Kidney tubule cell (primary cell): ENCODE results near the gene LCA5.
"Not testable (repeated sequence)": the region's sequence is repeated elsewhere in the genome, so short reads cannot be mapped to it uniquely, and the experiment has no call there.

Experiments used
- DNase-seq: peaks from one replicate; pipeline ENCODE4 v3.0.0-alpha.2; 2018; ENCODE audit warnings: low spot score

The LCA5 gene

GRCh38 chr6:79538106-79538971 is 1.1 kb upstream of the LCA5 start:
- peak; percentile 48 for DNase-seq

DNA sequence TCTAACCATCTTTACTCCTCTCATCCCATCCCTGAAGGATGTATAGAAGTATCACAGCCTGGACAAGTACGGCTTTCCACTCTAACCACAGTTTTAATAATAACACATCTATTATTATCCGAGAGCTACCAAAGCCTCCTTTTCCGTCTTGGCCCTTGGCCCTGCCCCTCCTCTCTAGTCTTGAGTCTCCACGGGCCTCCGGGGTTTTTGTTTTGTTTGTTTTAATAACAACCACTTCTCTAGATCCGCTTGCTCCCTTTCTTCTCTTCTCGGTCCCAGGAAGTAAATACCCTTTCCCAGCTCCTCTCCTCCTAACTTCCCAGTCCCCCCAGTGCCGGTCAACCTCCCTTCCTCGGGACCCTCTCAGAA is 661 bp downstream of the LCA5 start:
- DNase-seq = peak; percentile 19

- not testable (repeated sequence) for DNase-seq
Observed at GRCh38 chr6:79529567-79529966, 7.7 kb downstream of the LCA5 start.

DNA sequence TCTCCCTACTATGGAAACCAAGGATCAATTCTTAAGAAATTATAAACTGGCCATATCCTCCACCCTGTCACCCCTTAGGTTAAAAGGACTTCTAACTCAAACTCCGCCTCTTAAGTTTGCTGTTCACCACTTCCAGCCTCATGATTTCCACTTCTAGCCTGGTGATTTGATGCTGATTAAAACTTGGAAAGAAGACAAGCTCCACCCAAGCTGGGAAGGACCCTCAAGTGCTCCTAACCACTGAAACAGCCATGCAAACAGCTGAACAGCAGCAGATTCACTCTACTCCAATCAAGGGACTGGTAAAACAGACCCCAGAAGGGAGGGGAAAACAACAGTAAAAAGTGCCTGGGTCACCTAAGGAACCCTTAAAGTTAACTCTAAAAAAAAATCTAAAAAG is 10.3 kb downstream of the LCA5 start:
- DNase-seq = no peak

GRCh38 chr6:79525272-79526100 is 11.7 kb downstream of the LCA5 start:
- peak; percentile 69 for DNase-seq

DNA sequence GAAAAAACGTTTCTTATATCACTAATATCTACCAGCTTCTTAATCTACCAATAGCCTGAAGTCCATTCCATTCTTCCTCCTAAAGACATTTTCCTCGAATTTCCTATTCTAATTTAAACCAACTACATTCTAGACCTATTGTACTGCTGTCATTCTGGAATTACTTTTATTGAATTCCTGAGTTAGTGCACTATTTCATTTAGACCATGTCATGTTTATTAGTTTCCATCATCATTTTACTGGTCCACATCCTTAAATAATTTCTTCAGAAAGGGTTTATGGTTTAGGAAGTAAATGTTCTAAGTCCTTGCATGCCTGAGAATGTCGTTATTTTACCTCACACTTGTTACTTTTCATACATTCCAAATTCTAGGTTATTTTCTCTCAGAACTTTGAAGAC is 13.2 kb downstream of the LCA5 start:
- DNase-seq = no peak

GRCh38 chr6:79522609-79523008 is 14.6 kb downstream of the LCA5 start:
- DNase-seq = no peak

- no peak for DNase-seq
Observed at GRCh38 chr6:79520534-79520933, 16.7 kb downstream of the LCA5 start.

- DNase-seq = no peak
Observed at GRCh38 chr6:79518842-79519241, 18.4 kb downstream of the LCA5 start.

GRCh38 chr6:79515436-79515835 is 21.8 kb downstream of the LCA5 start:
- no peak for DNase-seq

DNA sequence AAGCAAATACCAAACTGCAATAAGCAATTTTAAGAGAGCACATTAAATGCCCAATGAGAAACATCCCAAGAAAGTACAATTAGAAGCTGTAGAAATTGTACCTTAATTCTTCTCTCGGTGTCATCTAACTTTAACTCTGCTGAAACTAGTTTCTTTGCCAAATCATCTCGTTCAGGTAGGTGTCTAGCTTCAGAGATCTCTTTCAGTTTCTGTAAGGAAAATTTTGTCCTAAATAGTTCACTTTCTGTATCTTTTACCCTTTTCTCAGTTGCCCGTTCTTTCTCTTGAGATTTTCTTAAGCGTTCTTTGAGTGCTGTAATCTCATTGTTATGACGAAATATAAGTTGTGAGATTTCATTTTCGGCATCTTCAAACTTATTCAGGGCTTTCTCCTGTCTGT is 24.1 kb downstream of the LCA5 start:
- no peak for DNase-seq

DNA sequence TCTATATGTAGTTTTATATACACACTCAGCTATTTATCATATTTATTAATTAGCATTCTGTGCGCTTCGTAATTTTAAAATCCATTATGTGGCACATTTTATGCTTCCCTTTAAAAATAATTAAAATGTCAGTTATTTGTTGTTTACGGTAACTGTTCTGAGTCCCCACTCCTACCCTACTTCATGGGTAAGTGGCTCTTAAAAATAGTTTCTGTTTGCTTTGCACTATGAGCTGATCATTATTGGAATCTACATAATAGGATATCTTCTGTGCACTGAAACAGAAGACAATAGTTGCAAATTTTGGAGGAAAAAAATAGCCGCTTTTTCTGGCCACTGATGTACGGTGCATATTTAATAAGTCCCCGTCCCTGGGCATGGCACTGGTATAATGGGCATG is 25.2 kb downstream of the LCA5 start:
- DNase-seq = no peak

DNA sequence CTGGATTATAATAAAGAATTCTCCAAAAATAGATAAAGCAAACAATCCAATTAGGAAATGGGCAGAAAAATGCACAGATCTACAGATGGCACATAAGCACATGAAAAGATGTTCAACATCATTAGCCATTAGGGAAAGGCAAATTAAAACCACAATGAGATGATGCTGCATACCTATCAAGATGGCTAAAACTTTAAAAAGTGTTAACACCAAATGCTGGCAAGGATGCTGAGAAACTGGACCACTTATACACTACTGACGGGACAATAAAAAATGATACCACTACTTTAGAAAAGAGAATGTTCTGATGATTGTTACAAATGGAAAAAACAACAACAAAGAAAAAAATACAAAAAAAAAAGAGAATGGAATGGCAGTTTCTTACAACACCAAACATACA is 26.5 kb downstream of the LCA5 start:
- DNase-seq = no peak

DNA sequence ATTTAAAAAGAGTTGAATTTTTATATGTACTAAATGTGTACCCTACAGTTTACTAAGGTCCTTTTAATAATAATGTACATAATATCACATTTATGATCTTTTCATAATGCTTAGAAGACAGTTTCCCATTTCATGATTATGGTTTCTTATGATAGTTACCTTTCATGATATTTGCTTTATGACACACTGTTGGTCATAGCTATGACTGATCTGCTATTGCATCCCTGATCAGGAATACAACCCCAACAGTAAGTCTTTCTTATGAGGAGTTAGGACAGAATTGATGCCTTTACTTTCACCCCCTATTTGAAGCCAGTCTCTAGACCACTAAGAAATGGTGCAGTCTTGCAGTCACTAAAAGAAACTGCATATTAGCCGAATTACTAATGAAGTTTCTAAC is 31.0 kb downstream of the LCA5 start:
- peak; percentile 7 for DNase-seq

- DNase-seq = no peak
Observed at GRCh38 chr6:79504372-79504771, 32.9 kb downstream of the LCA5 start.

- DNase-seq = no peak
Observed at GRCh38 chr6:79498842-79499241, 38.4 kb downstream of the LCA5 start.

GRCh38 chr6:79495246-79495645 is 42.0 kb downstream of the LCA5 start:
- no peak for DNase-seq

- no peak for DNase-seq
Observed at GRCh38 chr6:79494841-79495240, 42.4 kb downstream of the LCA5 start.

DNA sequence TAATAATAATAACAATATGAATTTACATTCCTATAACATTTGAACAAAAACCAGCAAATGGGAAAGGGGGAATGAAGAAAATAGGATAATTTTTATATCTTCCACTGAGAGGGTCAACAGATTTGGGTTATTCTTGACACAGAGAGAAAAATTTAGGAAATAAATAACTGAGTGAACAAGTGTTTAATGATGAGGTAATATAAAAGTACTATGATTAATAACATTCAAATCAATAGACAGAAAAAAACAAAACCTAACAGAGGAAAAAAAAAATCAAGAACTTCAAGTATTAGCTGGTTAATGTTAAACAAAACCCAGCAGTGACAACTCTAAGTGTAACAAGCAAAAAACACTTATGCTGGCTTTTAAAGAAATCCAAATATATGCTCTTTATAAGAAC is 66.5 kb downstream of the LCA5 start:
- no peak for DNase-seq

DNA sequence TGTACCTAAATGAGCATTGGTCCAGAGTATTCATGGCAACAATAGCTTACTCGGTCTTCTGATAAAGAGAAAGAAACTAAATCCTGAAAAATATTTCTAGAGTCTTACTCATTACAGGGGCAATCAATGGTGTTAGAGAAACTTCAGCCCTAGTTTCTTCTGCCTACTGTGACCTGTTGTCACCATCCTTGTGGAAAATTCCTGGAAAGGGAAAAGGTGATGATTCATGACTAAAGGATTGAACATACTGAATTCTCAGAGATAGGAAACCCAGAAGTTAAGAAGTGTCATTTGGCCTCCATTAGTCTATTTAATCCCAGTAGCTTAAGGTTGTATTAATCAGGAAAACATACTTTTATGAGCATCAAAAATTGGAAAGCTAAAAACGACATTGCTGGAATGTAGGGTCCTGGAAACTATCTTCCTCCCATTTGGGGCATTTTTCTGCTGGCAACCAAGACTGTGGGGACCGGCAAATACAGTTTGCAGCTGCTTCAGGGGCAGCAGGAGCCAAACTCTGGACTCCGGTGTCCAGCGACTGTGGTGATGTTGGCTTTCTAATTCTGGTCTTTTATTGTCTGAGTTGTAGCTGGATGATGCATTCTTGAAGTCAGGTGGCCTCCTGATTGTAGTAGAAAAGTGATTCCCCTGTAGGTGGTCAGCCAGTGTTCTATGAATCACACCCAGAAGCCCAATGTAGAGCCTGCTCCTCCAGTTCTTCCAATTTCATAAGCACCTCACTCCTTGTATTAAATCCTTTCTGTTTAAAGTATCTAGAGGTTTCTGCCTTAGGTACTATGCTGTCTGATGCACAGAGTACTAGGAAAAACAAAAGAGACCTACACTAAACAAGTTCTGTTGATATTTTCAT is 67.6 kb downstream of the LCA5 start:
- peak; percentile 70 for DNase-seq

GRCh38 chr6:79468587-79468986 is 68.6 kb downstream of the LCA5 start:
- DNase-seq = no peak

DNA sequence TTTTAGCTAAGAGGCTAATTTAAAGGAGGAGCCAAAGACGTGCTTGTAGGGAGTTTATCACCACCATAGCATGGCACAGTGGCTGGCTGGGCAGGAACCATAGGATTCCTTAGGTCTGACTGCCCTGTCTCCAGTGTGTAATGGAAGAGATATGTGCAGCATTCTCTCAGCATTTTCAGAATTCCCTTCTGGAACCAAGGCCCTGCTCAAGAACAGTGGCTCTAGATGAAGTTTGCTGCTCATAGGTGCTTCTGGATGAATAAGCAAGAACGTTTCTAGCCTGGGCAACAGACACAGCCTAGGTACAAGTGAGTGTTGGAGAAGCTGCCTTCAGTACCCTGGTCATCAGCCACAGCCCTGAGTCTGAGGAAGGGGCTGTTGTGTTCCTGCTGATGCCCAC is 69.1 kb downstream of the LCA5 start:
- DNase-seq = peak; percentile 76
